Measurements from ENCODE around the gene JAG1. TPM values are rescaled to one million over a fixed set of nuclear protein-coding genes. Genes with fewer than 3 reads are reported as not detected.
A peak's percentile ranks its signal among the peaks of the same experiment; 100 is the strongest.

The JAG1 gene
- total and polyA plus RNA-seq, 12 donors: 6.8 to 22.0 (median 13.3) TPM

- peaks cover 0 to 66% of the 10 kb centered on the region in 2 donors for H3K36me3 ChIP-seq (replicated peaks in 1 of 2)
- intact Hi-C loops (cut with DNase I): no loop called here
- no peaks in the 10 kb centered on the region for H3K9me3 ChIP-seq (replicated peaks in 1 of 3)
Observed at GRCh38 chr20:10641467-10641866, 32.3 kb downstream of the JAG1 start.

GRCh38 chr20:10640897-10641296 is 32.9 kb downstream of the JAG1 start:
- H3K36me3 ChIP-seq (replicated peaks in 1 of 2): peaks cover 0 to 63% of the 10 kb centered on the region in 2 donors
- intact Hi-C loops (cut with DNase I): no loop called here
- WGBS, 4 donors: 90 to 92% (median 91%) methylated on average over 12 of the region's 12 CpGs
- no peak for DNase-seq
- H3K9me3 ChIP-seq (replicated peaks in 1 of 3): no peaks in the 10 kb centered on the region
- TF ChIP-seq CTCF (IDR thresholded peaks at IDR 0.05): no peak
- TF ChIP-seq POLR2A (IDR thresholded peaks at IDR 0.05): no peak
- peaks cover 0 to 6% of the 10 kb centered on the region in 2 donors for H3K4me1 ChIP-seq (replicated peaks in 1 of 2)
- no peak overlapping the region for H3K27ac ChIP-seq
- H3K27me3 ChIP-seq: no peaks in the 10 kb centered on the region
- H3K4me3 ChIP-seq: no peak overlapping the region

More at GRCh38 chr20:10641467-10641866, 32.3 kb downstream of the JAG1 start:
- WGBS, 4 donors: 92 to 98% (median 95%) methylated on average over 3 to 12 of the region's 12 CpGs
- H3K27ac ChIP-seq: no peak overlapping the region
- peaks cover 0 to under 1% of the 10 kb centered on the region in 2 donors for H3K4me1 ChIP-seq (replicated peaks in 1 of 2)
- H3K27me3 ChIP-seq: no peaks in the 10 kb centered on the region
- no peak for DNase-seq
- TF ChIP-seq POLR2A (IDR thresholded peaks at IDR 0.05): no peak
- no peak for TF ChIP-seq CTCF (IDR thresholded peaks at IDR 0.05)
- H3K4me3 ChIP-seq: no peak overlapping the region

- WGBS, 4 donors: 80 to 84% (median 83%) methylated on average over 18 of the region's 18 CpGs
- TF ChIP-seq POLR2A (IDR thresholded peaks at IDR 0.05): no peak
- TF ChIP-seq CTCF (IDR thresholded peaks at IDR 0.05): no peak
- DNase-seq: no peak
- no peaks in the 10 kb centered on the region for H3K27me3 ChIP-seq
- no peaks in the 10 kb centered on the region for H3K9me3 ChIP-seq (replicated peaks in 1 of 3)
- H3K4me3 ChIP-seq: no peak overlapping the region
- intact Hi-C loops (cut with DNase I): no loop called here
- H3K36me3 ChIP-seq (replicated peaks in 1 of 2): peaks cover 0 to 54% of the 10 kb centered on the region in 2 donors
- peak overlapping the region in 1 of 5 donors; percentile 30 for H3K27ac ChIP-seq
- H3K4me1 ChIP-seq (replicated peaks in 1 of 2): peaks cover 0 to 10% of the 10 kb centered on the region in 2 donors
Observed at GRCh38 chr20:10639737-10640556, 33.9 kb downstream of the JAG1 start.

GRCh38 chr20:10639077-10639736 is 34.6 kb downstream of the JAG1 start:
- 91 to 96% (median 92%) methylated on average over 23 of the region's 23 CpGs for WGBS, 4 donors
- peaks cover 0 to 47% of the 10 kb centered on the region in 2 donors for H3K36me3 ChIP-seq (replicated peaks in 1 of 2)
- intact Hi-C loops (cut with DNase I): no loop called here
- H3K9me3 ChIP-seq (replicated peaks in 1 of 3): no peaks in the 10 kb centered on the region
- DNase-seq: no peak
- no peak overlapping the region for H3K4me3 ChIP-seq
- H3K27me3 ChIP-seq: no peaks in the 10 kb centered on the region
- peak overlapping the region in 2 of 5 donors; percentile 30 to 64 for H3K27ac ChIP-seq
- peaks cover 0 to 10% of the 10 kb centered on the region in 2 donors for H3K4me1 ChIP-seq (replicated peaks in 1 of 2)
- TF ChIP-seq CTCF (IDR thresholded peaks at IDR 0.05) (no peak), POLR2A (IDR thresholded peaks at IDR 0.05) (no peak)
